CD4-positive, alpha-beta T cell treated with Interleukin-17A for 4 hours (primary cell): ENCODE results near the gene COPS9.

Experiments
- DNase-seq: peaks from one replicate; pipeline ENCODE4 v3.0.0-alpha.2; 2020; ENCODE audit warnings: mixed read lengths

The COPS9 gene

DNA sequence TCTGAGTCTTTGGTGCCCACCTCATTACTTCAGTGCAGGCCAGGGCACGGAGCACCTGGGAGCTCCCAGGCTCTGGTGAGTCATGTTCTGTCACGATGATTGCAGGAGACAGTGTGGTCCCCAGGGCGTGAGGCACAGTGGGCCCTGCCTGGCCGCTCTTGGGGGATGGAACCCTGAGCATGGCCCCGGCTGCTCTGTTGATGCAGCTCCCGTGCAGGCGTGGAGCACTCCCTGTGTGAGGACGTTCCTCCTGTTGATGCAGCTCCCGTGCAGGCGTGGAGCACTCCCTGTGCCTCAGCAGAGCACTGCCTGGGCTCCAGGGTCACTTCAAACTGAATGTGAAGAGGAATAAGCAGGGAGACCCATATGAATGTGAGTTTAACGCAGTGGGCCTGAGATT, 30.1 kb downstream of the COPS9 start:
- DNase-seq, result no peak

DNA sequence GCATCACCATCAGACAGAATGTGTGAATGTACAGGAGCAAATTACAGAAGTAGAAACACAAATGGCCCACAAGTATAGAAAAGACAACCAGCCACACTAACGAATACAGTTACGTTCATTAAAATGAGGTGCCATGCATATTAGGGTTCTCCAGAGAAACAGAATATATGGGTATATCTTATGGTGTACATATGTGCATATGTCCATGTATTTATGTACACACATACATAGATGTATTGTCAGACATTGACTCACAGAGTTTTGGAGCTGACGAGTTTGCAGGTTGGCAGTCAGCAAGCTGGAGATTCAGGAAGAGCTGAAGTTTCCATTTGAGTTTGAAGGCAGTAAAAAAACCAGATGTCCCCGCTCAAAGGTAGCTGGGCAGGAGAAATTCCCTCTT, 33.0 kb downstream of the COPS9 start:
- DNase-seq, result no peak

DNA sequence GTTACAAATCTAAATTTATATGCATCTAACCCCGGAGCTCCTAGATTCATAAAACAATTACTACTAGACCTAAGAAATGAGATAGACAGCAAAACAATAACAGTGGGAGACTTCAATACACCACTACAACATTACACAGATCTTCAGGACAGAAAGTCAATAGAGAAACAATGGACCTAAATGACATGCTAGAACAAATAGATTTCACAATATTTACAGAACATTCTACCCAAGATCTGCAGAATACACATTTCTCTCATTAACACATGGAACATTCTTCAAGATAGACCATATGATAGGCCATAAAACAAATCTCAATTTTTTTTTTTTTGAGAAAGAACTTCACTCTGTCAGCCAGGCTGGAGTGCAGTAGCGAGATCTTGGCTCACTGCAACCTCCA, 37.8 kb downstream of the COPS9 start:
- DNase-seq, result no peak

DNA sequence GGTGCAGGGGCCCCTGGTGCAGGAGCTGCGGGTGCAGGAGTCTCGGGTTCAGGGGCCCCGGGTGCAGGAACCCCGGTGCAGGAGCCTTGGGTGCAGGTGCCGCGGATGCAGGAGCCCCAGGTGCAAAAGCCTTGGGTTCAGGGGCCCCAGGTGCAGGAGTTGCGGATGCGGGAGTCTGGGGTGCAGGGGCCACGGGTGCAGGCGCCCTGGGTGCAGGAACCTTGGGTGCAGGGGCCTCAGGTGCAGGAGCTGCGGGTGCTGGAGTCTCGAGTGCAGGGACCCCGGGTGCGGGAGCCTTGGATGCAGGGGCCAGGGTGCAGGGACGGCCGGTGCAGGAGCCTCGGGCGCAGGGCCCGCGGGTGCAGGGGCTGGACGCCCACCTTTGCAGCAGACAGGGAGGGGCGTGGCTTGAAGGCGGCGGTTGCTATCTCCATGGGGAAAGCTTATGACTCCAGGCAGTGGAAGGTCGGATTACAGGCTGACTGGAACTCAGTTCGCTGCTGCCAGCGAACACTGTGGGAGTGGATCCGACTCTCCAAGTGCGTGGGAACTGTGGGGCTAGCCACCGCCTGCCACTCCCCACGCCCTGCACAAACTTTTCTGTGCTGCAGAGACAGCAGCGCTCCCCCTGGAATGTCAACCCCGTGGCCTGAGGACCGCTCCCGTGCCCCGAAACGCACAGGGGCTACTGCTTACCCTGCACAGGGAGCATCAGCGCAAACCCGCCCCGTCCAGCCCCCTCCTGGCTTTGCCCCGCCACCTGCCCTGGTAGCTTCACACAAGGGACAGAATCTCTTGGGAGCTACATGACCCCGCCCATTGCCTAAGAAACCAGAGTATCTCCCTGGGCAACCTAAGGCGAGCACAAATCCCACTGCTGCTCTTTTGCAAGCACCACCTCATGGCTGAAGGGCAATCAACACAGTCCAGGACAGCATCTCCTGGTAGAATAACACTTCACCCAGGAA, 40.3 kb downstream of the COPS9 start:
- no peak for DNase-seq

DNA sequence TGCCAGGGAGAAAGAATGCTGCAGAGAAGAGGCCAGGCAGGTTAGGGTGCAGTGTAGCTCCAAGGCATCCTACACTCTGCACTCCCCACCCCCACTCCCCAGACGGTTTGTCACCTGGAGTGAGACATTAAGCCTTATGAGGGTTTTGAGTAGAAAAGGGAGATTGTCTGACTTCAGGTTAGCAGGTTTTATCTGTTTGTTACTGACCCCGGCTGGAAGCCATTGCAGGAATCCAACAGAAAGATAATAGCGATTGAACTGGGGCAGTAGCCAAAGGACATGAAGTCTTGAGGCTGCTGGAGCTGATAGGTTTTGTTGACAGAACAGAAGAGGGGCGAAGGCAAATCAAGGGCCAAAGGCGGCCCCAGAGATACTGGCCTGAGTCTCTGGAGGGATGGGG, 46.8 kb downstream of the COPS9 start:
- no peak for DNase-seq

DNA sequence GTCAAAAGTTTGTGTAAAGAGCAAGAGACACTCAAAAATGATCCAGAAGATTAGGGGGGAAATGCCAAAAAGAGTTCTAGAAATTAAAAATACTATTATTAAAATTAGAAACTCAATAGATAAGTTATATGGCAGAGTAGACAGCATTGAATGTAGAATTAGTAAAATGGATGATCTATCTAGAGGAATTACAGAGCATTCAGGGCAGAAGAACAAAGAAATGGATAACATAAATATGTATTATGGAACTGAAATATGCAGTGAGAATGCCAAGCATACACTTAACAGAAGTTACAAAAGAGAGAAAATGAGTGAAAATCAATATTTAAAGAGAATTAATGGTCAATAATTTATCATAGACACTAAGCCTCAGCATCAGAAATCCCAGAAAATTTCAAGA, 49.5 kb downstream of the COPS9 start:
- no peak for DNase-seq
